OCI-LY7 (cell line): ENCODE data around the gene C2.
"Not testable (repeated sequence)": the region's sequence is repeated elsewhere in the genome, so short reads cannot be mapped to it uniquely, and the experiment has no call there.

Experiments used
- CTCF ChIP-seq: fragments of 200-600 bp; sonication (generic); conservative IDR thresholded peaks from 2 replicates; pipeline ENCODE4 v1.5.1; 2014; ENCODE audit warnings: mild to moderate bottlenecking, antibody characterized with exemption, low read length, moderate library complexity, mixed read lengths
- EZH2phosphoT487 ChIP-seq: fragments of 200-600 bp; sonication (generic); IDR thresholded peaks from 2 replicates; pipeline ENCODE4 v1.6.1; 2018; ENCODE audit warnings: low read depth, borderline replicate concordance, mild to moderate bottlenecking, mixed run types, antibody characterized with exemption, low read length, moderate library complexity, mixed read lengths

GRCh38 chr6:31994421-31994820, 66.9 kb downstream of the C2 start:
- TF ChIP-seq CTCF, EZH2phosphoT487: not testable (repeated sequence)
